GM23338 (cell line): Measurements from ENCODE around the gene GVQW3. TPM values are rescaled to one million over a fixed set of nuclear protein-coding genes. Genes with fewer than 3 reads are reported as not detected.

Source experiments
- ATAC-seq: fragments of 200-7000 bp; cut with Tn5 transposase; 3 replicates; pipeline ENCODE4 v1.9.1; 2020
- DNase-seq: peaks from one replicate; pipeline ENCODE4 v3.0.0-alpha.2; 2015; ENCODE audit warnings: low spot score
- H2AFZ ChIP-seq: fragments of 200-600 bp; sonication (generic); 2 replicates; pipeline ENCODE4 v1.8.0; 2016; ENCODE audit warnings: antibody characterized with exemption, mild to moderate bottlenecking, moderate library complexity
- H3F3A ChIP-seq: fragments of 200-600 bp; sonication (generic); replicated peaks from 2 replicates; pipeline ENCODE4 v1.8.0; 2017; ENCODE audit warnings: antibody characterized with exemption, mixed run types, low read depth
- H3K27ac ChIP-seq: fragments of 200-600 bp; sonication (generic); 2 replicates; pipeline ENCODE4 v1.6.1; 2016; ENCODE audit warnings: low read depth
- H3K27me3 ChIP-seq: fragments of 200-600 bp; sonication (generic); 2 replicates; pipeline ENCODE4 v1.8.0; 2016; ENCODE audit warnings: mild to moderate bottlenecking, mixed run types, moderate library complexity; ENCODE audit not compliant: insufficient read depth
- H3K36me3 ChIP-seq: fragments of 200-600 bp; sonication (generic); 2 replicates; pipeline ENCODE4 v1.8.0; 2016; ENCODE audit warnings: mild to moderate bottlenecking; ENCODE audit not compliant: insufficient read depth
- H3K4me1 ChIP-seq: fragments of 200-600 bp; sonication (generic); 2 replicates; pipeline ENCODE4 v1.8.0; 2016; ENCODE audit warnings: mild to moderate bottlenecking, moderate library complexity; ENCODE audit not compliant: insufficient read depth
- H3K4me2 ChIP-seq: fragments of 200-600 bp; sonication (generic); 2 replicates; pipeline ENCODE4 v1.7.1; 2017; ENCODE audit warnings: mixed run types
- H3K4me3 ChIP-seq: fragments of 200-600 bp; sonication (generic); 2 replicates; pipeline ENCODE4 v1.6.1; 2016; ENCODE audit warnings: mixed run types
- H3K79me2 ChIP-seq: fragments of 200-600 bp; sonication (generic); replicated peaks from 2 replicates; pipeline ENCODE4 v1.8.0; 2017; ENCODE audit warnings: mild to moderate bottlenecking; ENCODE audit not compliant: insufficient read depth
- H3K9me2 ChIP-seq: fragments of 200-600 bp; sonication (generic); 2 replicates; pipeline ENCODE4 v1.8.0; 2017; ENCODE audit not compliant: insufficient read depth
- H4K20me1 ChIP-seq: fragments of 200-600 bp; sonication (generic); replicated peaks from 2 replicates; pipeline ENCODE4 v1.8.0; 2017; ENCODE audit warnings: mild to moderate bottlenecking; ENCODE audit not compliant: insufficient read depth
- H3K27ac Mint-ChIP-seq: 2 replicates; pipeline ENCODE4 v1.8.0; 2020; ENCODE audit warnings: inconsistent platforms, mild to moderate bottlenecking, moderate library complexity, mixed read lengths
- H3K27me3 Mint-ChIP-seq: 3 replicates; pipeline ENCODE4 v1.8.0; 2022; ENCODE audit warnings: low read depth, mild to moderate bottlenecking, moderate library complexity, mixed read lengths, inconsistent platforms; ENCODE audit not compliant: insufficient read depth, poor library complexity
- H3K36me3 Mint-ChIP-seq: 3 replicates; pipeline ENCODE4 v1.8.0; 2021; ENCODE audit warnings: low read depth, mild to moderate bottlenecking, inconsistent platforms, moderate library complexity, mixed read lengths
- H3K4me1 Mint-ChIP-seq: 3 replicates; pipeline ENCODE4 v1.8.0; 2020; ENCODE audit warnings: mild to moderate bottlenecking, inconsistent platforms, mixed read lengths
- H3K4me3 Mint-ChIP-seq: 3 replicates; pipeline ENCODE4 v1.8.0; 2021; ENCODE audit warnings: moderate library complexity, mild to moderate bottlenecking, inconsistent platforms, mixed read lengths
- H3K9me3 Mint-ChIP-seq: 3 replicates; pipeline ENCODE4 v1.8.0; 2020; ENCODE audit warnings: moderate library complexity, mild to moderate bottlenecking, inconsistent platforms, mixed read lengths
- CREB1 ChIP-seq: fragments of 250-450 bp; sonication (Bioruptor Pico); IDR thresholded peaks from 2 replicates; pipeline ENCODE4 v1.5.0; 2020; ENCODE audit warnings: low read depth, mild to moderate bottlenecking, moderate library complexity
- EZH2 ChIP-seq: fragments of 200-600 bp; sonication (generic); IDR thresholded peaks from one replicate; pipeline ENCODE4 v1.8.0; 2017; ENCODE audit warnings: antibody characterized with exemption, mild to moderate bottlenecking, low read depth; ENCODE audit not compliant: unreplicated experiment
- EZH2phosphoT487 ChIP-seq: fragments of 200-600 bp; sonication (generic); IDR thresholded peaks from one replicate; pipeline ENCODE4 v1.8.1; 2018; ENCODE audit warnings: antibody characterized with exemption; ENCODE audit not compliant: unreplicated experiment
- JUNB ChIP-seq: IDR thresholded peaks from one replicate; pipeline ENCODE4 v1.6.1; 2016; ENCODE audit warnings: antibody characterized with exemption; ENCODE audit not compliant: unreplicated experiment
- NANOG ChIP-seq: IDR thresholded peaks from 2 replicates; pipeline ENCODE4 v1.6.1; 2016; ENCODE audit warnings: antibody characterized with exemption, borderline replicate concordance
- POLR2AphosphoS5 ChIP-seq: IDR thresholded peaks from 2 replicates; pipeline ENCODE4 v1.6.1; 2016; ENCODE audit warnings: antibody characterized with exemption, low read depth
- STAT1 ChIP-seq: IDR thresholded peaks from one replicate; pipeline ENCODE4 v1.6.1; 2016; ENCODE audit warnings: antibody characterized with exemption; ENCODE audit not compliant: unreplicated experiment
- ZNF114 ChIP-seq: fragments of 250-450 bp; sonication (Bioruptor Pico); IDR thresholded peaks from 2 replicates; pipeline ENCODE4 v1.5.0; 2020; ENCODE audit warnings: mild to moderate bottlenecking, moderate library complexity
- ZNF331 ChIP-seq: fragments of 250-450 bp; sonication (Bioruptor Pico); IDR thresholded peaks from 2 replicates; pipeline ENCODE4 v1.5.0; 2020; ENCODE audit warnings: low read depth, mild to moderate bottlenecking, moderate library complexity
- polyA plus RNA-seq: library from polyadenylated mRNA; unstranded; fragments of >200 nt; fragmentation: Nextera tagmentation; extraction: Ambion mirVana; gene quantifications from 2 replicates; pipeline ENCODE4 v1.2.1, GENCODE V29; 2016
- total RNA-seq: library from RNA; depleted of rRNA; stranded (reverse); fragments of >200 nt; shearing (Covaris generic); gene quantifications from 2 replicates; pipeline ENCODE4 v1.2.3, GENCODE V29; 2014
- TF ChIP-seq, protein P1 (sequence below): IDR thresholded peaks from one replicate; pipeline ENCODE4 v1.6.1; 2018; ENCODE audit warnings: antibody characterized with exemption; ENCODE audit not compliant: unreplicated experiment
- TF ChIP-seq, protein P2 (sequence below): IDR thresholded peaks from 2 replicates; pipeline ENCODE4 v1.6.1; 2016; ENCODE audit warnings: antibody characterized with exemption
- TF ChIP-seq, protein P3 (sequence below), 2 experiments: fragments of 200-600 bp in 1 of 2; sonication (generic) in 1 of 2; conservative IDR thresholded peaks; 2 replicates each; pipeline versions ENCODE4 v1.5.1 to v1.6.1; 2016 to 2017; ENCODE audit warnings: antibody characterized with exemption in 2 of 2, low read depth in 2 of 2, mild to moderate bottlenecking in 2 of 2, moderate library complexity in 1 of 2

GVQW3 gene
- total and polyA plus RNA-seq, 2 experiments from 2014 or later = 3.5 to 4.9 TPM

DNA sequence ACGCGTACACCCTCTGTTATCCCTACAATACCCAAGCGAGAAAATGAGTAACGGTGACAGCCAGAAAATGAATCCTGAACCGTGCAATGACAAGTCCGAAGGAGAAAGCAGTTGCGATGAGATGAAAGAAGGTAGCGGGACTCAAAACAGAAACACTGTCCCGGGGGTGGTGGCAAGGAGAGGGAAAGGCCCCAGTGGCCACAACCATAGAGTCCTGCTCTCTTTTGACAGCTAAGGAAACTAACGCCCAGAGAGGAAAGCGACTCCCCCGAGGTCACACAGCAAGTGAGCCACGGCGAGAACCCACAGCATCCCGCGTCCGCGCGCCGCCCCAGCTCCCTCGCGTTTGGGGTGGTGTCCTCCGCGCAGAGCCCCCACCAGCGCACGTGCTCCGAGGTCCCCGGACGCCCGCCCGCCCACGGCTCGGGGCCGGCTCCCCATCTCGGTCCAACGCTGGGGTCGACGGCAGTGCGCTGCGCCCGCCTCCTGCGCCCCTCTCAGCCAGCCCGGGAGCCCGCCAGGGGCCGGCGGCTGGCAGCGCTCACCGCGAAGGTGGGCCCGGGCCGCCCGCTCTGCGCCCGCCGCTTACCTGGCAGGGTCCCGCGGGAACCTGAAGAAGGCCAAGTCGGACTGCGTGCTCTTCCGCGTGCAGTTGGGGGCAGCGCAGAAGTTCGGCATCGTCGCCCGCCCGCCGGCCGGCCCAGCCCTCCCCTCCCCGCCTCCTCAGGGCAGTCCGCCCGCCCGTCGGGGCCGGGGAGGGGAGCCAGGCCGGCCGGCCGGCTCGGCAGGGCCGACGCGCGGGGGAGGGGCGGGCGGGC, 755 bp upstream of the GVQW3 start (continued):
- TF ChIP-seq, protein P1, sequence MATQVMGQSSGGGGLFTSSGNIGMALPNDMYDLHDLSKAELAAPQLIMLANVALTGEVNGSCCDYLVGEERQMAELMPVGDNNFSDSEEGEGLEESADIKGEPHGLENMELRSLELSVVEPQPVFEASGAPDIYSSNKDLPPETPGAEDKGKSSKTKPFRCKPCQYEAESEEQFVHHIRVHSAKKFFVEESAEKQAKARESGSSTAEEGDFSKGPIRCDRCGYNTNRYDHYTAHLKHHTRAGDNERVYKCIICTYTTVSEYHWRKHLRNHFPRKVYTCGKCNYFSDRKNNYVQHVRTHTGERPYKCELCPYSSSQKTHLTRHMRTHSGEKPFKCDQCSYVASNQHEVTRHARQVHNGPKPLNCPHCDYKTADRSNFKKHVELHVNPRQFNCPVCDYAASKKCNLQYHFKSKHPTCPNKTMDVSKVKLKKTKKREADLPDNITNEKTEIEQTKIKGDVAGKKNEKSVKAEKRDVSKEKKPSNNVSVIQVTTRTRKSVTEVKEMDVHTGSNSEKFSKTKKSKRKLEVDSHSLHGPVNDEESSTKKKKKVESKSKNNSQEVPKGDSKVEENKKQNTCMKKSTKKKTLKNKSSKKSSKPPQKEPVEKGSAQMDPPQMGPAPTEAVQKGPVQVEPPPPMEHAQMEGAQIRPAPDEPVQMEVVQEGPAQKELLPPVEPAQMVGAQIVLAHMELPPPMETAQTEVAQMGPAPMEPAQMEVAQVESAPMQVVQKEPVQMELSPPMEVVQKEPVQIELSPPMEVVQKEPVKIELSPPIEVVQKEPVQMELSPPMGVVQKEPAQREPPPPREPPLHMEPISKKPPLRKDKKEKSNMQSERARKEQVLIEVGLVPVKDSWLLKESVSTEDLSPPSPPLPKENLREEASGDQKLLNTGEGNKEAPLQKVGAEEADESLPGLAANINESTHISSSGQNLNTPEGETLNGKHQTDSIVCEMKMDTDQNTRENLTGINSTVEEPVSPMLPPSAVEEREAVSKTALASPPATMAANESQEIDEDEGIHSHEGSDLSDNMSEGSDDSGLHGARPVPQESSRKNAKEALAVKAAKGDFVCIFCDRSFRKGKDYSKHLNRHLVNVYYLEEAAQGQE = no peak
- TF ChIP-seq CREB1 (CRISPR knock-in tag) (no peak), EZH2phosphoT487 (no peak)

DNA sequence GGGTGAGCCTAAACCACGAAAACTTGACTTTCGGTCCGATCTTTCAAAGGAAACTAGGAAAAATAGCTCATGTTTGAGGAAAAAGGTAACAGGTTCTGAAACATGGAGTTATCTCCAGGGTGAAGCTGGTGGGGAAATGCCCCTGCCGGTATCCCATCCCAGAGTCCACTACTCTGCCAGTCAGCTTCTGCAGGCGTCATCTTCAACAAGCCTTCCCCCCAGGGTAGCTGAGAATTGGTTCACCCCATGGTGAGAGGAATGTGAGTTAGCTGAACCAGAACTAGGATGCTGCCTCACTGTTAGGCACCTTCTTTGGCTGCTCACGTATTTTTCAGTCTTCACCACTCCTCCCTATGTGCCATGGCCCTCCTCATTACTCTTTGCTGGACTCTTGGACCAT, 1.1 kb downstream of the GVQW3 start:
- peak; percentile 27 for DNase-seq
- peaks cover 9% of the 10 kb centered on the region for H4K20me1 ChIP-seq
- Mint-ChIP-seq H3K36me3 (peaks cover 3% of the 10 kb centered on the region; the same call in 2 of the 3 replicates), H3K4me1 (peaks cover 40% of the 10 kb centered on the region), H3K27me3 (peaks cover 13% of the 10 kb centered on the region), H3K9me3 (no peaks in the 10 kb centered on the region), H3K27ac (no peak overlapping the region), H3K4me3 (peak overlapping the region; percentile 95)
- peak overlapping the region; percentile 62 for H3K4me3 ChIP-seq
- no peak overlapping the region for H3K27ac ChIP-seq
- peak overlapping the region; percentile 86 for H3K4me2 ChIP-seq
- peaks cover 31% of the 10 kb centered on the region for H3K4me1 ChIP-seq
- H3K27me3 ChIP-seq = no peaks in the 10 kb centered on the region
- no peak overlapping the region for H2AFZ ChIP-seq
- peaks cover 56% of the 10 kb centered on the region for H3K79me2 ChIP-seq
- H3K9me2 ChIP-seq = no peaks in the 10 kb centered on the region
- H3K36me3 ChIP-seq = no peaks in the 10 kb centered on the region
- no peaks in the 10 kb centered on the region for H3F3A ChIP-seq
- no peak for TF ChIP-seq JUNB
- TF ChIP-seq, protein P2, sequence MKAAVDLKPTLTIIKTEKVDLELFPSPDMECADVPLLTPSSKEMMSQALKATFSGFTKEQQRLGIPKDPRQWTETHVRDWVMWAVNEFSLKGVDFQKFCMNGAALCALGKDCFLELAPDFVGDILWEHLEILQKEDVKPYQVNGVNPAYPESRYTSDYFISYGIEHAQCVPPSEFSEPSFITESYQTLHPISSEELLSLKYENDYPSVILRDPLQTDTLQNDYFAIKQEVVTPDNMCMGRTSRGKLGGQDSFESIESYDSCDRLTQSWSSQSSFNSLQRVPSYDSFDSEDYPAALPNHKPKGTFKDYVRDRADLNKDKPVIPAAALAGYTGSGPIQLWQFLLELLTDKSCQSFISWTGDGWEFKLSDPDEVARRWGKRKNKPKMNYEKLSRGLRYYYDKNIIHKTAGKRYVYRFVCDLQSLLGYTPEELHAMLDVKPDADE = no peak
- TF ChIP-seq ZNF114 (CRISPR knock-in tag) = no peak
- TF ChIP-seq EZH2 = no peak
- TF ChIP-seq STAT1 = no peak
- no peak for TF ChIP-seq ZNF331 (CRISPR knock-in tag)
- TF ChIP-seq, protein P1 = no peak
- no peak for TF ChIP-seq NANOG
- TF ChIP-seq CREB1 (CRISPR knock-in tag) = no peak
- TF ChIP-seq, protein P3, sequence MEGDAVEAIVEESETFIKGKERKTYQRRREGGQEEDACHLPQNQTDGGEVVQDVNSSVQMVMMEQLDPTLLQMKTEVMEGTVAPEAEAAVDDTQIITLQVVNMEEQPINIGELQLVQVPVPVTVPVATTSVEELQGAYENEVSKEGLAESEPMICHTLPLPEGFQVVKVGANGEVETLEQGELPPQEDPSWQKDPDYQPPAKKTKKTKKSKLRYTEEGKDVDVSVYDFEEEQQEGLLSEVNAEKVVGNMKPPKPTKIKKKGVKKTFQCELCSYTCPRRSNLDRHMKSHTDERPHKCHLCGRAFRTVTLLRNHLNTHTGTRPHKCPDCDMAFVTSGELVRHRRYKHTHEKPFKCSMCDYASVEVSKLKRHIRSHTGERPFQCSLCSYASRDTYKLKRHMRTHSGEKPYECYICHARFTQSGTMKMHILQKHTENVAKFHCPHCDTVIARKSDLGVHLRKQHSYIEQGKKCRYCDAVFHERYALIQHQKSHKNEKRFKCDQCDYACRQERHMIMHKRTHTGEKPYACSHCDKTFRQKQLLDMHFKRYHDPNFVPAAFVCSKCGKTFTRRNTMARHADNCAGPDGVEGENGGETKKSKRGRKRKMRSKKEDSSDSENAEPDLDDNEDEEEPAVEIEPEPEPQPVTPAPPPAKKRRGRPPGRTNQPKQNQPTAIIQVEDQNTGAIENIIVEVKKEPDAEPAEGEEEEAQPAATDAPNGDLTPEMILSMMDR (conservative IDR thresholded peaks at IDR 0.05; ENCODE audit: low read depth in 2 of 2) = no peak
- TF ChIP-seq POLR2AphosphoS5 = no peak
- peak; percentile 2; the same call in 1 of the 3 replicates for ATAC-seq
